Caco-2 (cell line): ENCODE data around the gene CASZ1. TPM values are rescaled to one million over a fixed set of nuclear protein-coding genes. Genes with fewer than 3 reads are reported as not detected.

Experiments
- BruUV-seq: library from RNA; stranded (reverse); fragments of 400-500 nt; replicated peaks from 2 replicates; lab custom pipeline; 2021; lab: Mats Ljungman, UMichigan
- CTCF ChIA-PET: fragments of 300-600 bp; sonication (Branson Sonifier 250); formaldehyde crosslinking; loops from one replicate; lab custom pipeline; 2022; ENCODE audit warnings: antibody characterized with exemption; lab: Charles Lee
- POLR2A ChIA-PET: fragments of 300-600 bp; sonication (Branson Sonifier 250); formaldehyde crosslinking; loops from one replicate; lab custom pipeline; 2022; ENCODE audit warnings: antibody characterized with exemption; lab: Charles Lee
- DNase-seq, 2 experiments: peaks; one replicate each; pipeline versions ENCODE4 v3.0.0 to v3.0.0-alpha.2; 2020 to 2022
- H3K27me3 ChIP-seq: replicated peaks from 2 replicates; pipeline ENCODE4 v1.6.0; 2011; ENCODE audit warnings: low read length; ENCODE audit not compliant: control insufficient read depth, insufficient read depth
- H3K36me3 ChIP-seq: 2 replicates; pipeline ENCODE4 v1.5.1; 2011; ENCODE audit warnings: low read length; ENCODE audit not compliant: control insufficient read depth, insufficient read depth
- H3K4me1 ChIP-seq: fragments of 250-450 bp; sonication (Bioruptor Pico); 2 replicates; pipeline ENCODE4 v1.5.1; 2020; ENCODE audit warnings: mild to moderate bottlenecking
- H3K4me3 ChIP-seq: 2 replicates; pipeline ENCODE4 v1.5.1; 2011; ENCODE audit warnings: low read depth, mild to moderate bottlenecking, control low read depth, low read length
- H3K9me3 ChIP-seq: fragments of 250-450 bp; sonication (Bioruptor Pico); 2 replicates; pipeline ENCODE4 v1.5.1; 2020; ENCODE audit warnings: mild to moderate bottlenecking, moderate library complexity
- H3K27ac Mint-ChIP-seq: one replicate; pipeline ENCODE4 v1.8.0; 2022; ENCODE audit warnings: mixed read lengths; ENCODE audit not compliant: unreplicated experiment
- H3K27me3 Mint-ChIP-seq: one replicate; pipeline ENCODE4 v1.8.0; 2022; ENCODE audit warnings: mixed read lengths; ENCODE audit not compliant: insufficient read depth, unreplicated experiment
- H3K36me3 Mint-ChIP-seq: one replicate; pipeline ENCODE4 v1.8.0; 2022; ENCODE audit warnings: mild to moderate bottlenecking, mixed read lengths; ENCODE audit not compliant: insufficient read depth, unreplicated experiment
- H3K4me1 Mint-ChIP-seq: one replicate; pipeline ENCODE4 v1.8.0; 2022; ENCODE audit warnings: low read depth, mixed read lengths; ENCODE audit not compliant: unreplicated experiment
- H3K4me3 Mint-ChIP-seq: one replicate; pipeline ENCODE4 v1.8.0; 2022; ENCODE audit warnings: mild to moderate bottlenecking, moderate library complexity, mixed read lengths; ENCODE audit not compliant: unreplicated experiment
- H3K9me3 Mint-ChIP-seq: one replicate; pipeline ENCODE4 v1.8.0; 2022; ENCODE audit warnings: mixed read lengths; ENCODE audit not compliant: unreplicated experiment
- intact Hi-C: fragments of 100-400 bp; cut with micrococcal nuclease; formaldehyde crosslinking; loops from one replicate; pipeline ENCODE4 v1.10.0; 2022; ENCODE audit not compliant: unreplicated experiment
- total RNA-seq: library from RNA; stranded (reverse); gene quantifications from 2 replicates; pipeline ENCODE4 v1.2.3, GENCODE V29; 2022
- TF ChIP-seq, protein P1 (sequence below), 2 experiments: fragments of 200-600 bp in 1 of 2; IDR thresholded peaks; 1 replicate in 1 of 2; 2 replicates in 1 of 2; pipeline versions ENCODE4 v1.5.1 to v1.8.0; 2011 to 2022; ENCODE audit warnings: antibody characterized with exemption in 1 of 2, control low read depth in 1 of 2, inconsistent platforms in 1 of 2, low read depth in 1 of 2, low read length in 1 of 2, mild to moderate bottlenecking in 1 of 2, moderate library complexity in 1 of 2; ENCODE audit not compliant: insufficient read depth in 1 of 2, severe bottlenecking in 1 of 2, unreplicated experiment in 1 of 2

Gene CASZ1
- total RNA-seq, 1 experiment from 2014 or later = 10.9 TPM

DNA sequence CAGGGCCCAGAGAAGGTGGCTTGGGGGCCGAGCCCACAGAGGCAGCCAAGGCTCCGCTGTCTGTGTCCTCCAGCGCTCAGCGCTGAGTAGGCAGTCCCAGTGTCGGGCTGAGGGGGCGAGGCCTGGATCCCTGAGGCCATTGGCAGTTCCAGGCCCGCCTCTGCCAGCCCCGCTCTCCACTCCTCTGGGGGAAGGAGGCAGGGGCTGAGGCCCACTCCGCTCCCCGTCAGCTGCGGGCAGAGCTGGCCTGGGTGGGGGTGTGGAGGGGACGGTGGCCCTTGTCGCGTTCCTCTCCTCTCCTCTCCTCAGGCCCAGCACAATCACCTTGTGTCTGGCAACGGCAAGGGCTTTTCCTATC is 132.8 kb downstream of the CASZ1 start:
- Mint-ChIP-seq H3K4me3 (no peak overlapping the region), H3K27me3 (no peaks in the 10 kb centered on the region), H3K36me3 (no peaks in the 10 kb centered on the region), H3K9me3 (no peaks in the 10 kb centered on the region), H3K27ac (no peak overlapping the region), H3K4me1 (no peaks in the 10 kb centered on the region)
- TF ChIP-seq, protein P1, sequence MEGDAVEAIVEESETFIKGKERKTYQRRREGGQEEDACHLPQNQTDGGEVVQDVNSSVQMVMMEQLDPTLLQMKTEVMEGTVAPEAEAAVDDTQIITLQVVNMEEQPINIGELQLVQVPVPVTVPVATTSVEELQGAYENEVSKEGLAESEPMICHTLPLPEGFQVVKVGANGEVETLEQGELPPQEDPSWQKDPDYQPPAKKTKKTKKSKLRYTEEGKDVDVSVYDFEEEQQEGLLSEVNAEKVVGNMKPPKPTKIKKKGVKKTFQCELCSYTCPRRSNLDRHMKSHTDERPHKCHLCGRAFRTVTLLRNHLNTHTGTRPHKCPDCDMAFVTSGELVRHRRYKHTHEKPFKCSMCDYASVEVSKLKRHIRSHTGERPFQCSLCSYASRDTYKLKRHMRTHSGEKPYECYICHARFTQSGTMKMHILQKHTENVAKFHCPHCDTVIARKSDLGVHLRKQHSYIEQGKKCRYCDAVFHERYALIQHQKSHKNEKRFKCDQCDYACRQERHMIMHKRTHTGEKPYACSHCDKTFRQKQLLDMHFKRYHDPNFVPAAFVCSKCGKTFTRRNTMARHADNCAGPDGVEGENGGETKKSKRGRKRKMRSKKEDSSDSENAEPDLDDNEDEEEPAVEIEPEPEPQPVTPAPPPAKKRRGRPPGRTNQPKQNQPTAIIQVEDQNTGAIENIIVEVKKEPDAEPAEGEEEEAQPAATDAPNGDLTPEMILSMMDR (IDR thresholded peaks at IDR 0.05; ENCODE audit: insufficient read depth in 1 of 2, low read depth in 1 of 2, low read length in 1 of 2, severe bottlenecking in 1 of 2, unreplicated experiment in 1 of 2) = no peak
- H3K36me3 ChIP-seq = no peaks in the 10 kb centered on the region
- no peaks in the 10 kb centered on the region for H3K27me3 ChIP-seq
- ChIA-PET POLR2A (no interaction called here), CTCF (no interaction called here)
- no peaks in the 10 kb centered on the region for H3K4me1 ChIP-seq
- no peak overlapping the region for H3K4me3 ChIP-seq
- intact Hi-C loops = no loop called here
- DNase-seq = no peak
- no peaks in the 10 kb centered on the region for H3K9me3 ChIP-seq
- no TSS peak for BruUV-seq

DNA sequence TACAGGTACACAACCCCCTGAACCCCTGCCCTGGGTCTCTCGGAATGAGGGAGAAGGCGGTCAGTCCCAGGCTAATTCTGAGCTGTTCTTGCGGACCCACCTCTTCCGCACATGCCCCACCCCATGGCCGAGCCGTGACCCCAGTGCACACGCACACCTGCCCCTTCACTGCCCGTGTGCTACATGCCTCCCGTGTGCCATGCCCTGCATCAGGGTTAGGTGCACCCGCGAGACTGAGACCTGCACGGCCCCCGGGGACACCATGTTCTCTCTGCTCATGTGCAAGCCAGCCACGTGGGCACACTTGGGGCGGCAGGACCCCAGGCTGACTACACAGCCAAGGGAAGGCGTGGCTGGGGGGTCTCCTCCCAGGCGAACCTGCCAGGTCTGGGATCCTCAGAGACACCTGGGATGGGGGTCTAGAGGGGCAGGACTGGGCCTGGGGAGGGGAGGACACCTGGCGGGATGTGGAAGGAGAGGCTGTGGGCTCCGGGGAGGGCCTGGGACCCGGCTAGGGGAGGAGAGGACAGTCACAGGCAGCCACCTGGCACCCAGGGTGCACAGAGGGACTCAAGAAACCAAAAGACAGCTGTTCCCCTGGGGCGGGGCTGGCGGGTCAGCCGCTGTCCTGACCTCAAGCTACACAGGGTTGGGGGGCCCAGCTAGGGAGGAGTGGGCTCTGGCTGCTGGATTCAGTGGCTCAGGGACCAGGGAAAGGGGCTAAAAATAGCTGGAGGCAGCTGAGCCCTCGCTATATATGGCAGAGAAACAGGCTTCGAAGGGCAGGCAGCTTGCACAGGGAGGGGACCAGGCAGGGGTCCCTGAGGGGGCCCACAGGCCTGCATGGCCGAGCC is 133.4 kb downstream of the CASZ1 start:
- POLR2A ChIA-PET = no interaction called here

DNA sequence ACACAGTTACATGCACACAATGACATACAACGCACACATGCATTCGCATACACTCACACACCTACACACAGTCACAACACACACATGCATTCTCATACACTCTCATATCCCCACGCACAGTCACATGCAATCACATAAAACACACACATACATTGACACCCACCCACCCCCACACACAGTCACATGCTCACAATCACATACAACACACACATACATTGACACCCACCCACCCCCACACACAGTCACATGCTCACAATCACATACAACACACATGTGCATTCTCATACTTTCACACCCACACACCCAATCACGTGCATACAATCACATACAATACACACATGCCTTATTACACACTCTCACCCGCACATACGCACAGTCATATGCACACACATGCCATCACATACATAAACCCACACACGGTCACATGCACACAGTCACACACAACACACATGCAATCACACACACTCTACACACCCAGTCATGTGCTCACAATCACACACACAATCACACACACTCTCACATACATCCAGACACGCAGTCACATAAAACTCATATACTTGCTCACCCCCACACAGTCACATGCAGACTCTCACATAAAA is 134.3 kb downstream of the CASZ1 start:
- no peaks in the 10 kb centered on the region for H3K4me1 ChIP-seq
- H3K36me3 ChIP-seq = no peaks in the 10 kb centered on the region
- Mint-ChIP-seq H3K27me3 (no peaks in the 10 kb centered on the region), H3K27ac (no peak overlapping the region), H3K36me3 (no peaks in the 10 kb centered on the region), H3K9me3 (no peaks in the 10 kb centered on the region), H3K4me1 (no peaks in the 10 kb centered on the region), H3K4me3 (no peak overlapping the region)
- intact Hi-C loops = no loop called here
- ChIA-PET POLR2A (no interaction called here), CTCF (no interaction called here)
- no peak for DNase-seq
- TF ChIP-seq, protein P1 (IDR thresholded peaks at IDR 0.05; ENCODE audit: insufficient read depth in 1 of 2, low read depth in 1 of 2, low read length in 1 of 2, severe bottlenecking in 1 of 2, unreplicated experiment in 1 of 2) = no peak
- no peaks in the 10 kb centered on the region for H3K9me3 ChIP-seq
- H3K4me3 ChIP-seq = no peak overlapping the region
- no TSS peak for BruUV-seq
- H3K27me3 ChIP-seq = no peaks in the 10 kb centered on the region

More for the DNA sequence above, 133.4 kb downstream of the CASZ1 start:
- TF ChIP-seq, protein P1 (IDR thresholded peaks at IDR 0.05; ENCODE audit: insufficient read depth in 1 of 2, low read depth in 1 of 2, low read length in 1 of 2, severe bottlenecking in 1 of 2, unreplicated experiment in 1 of 2) = no peak
- Mint-ChIP-seq H3K4me1 (no peaks in the 10 kb centered on the region), H3K27me3 (no peaks in the 10 kb centered on the region), H3K27ac (no peak overlapping the region), H3K9me3 (no peaks in the 10 kb centered on the region), H3K4me3 (no peak overlapping the region), H3K36me3 (no peaks in the 10 kb centered on the region)
- no peak for DNase-seq
- Histone ChIP-seq H3K36me3 (no peaks in the 10 kb centered on the region), H3K4me3 (no peak overlapping the region), H3K27me3 (no peaks in the 10 kb centered on the region), H3K9me3 (no peaks in the 10 kb centered on the region), H3K4me1 (no peaks in the 10 kb centered on the region)
- no TSS peak for BruUV-seq
- CTCF ChIA-PET = no interaction called here
- intact Hi-C loops = no loop called here
